ENCODE measurements around the gene BABAM2. TPM values are rescaled to one million over a fixed set of nuclear protein-coding genes. Genes with fewer than 3 reads are reported as not detected.
A peak's percentile ranks its signal among the peaks of the same experiment; 100 is the strongest.

Gene BABAM2
- 10 to 100 TPM; 41.8 to 47.2 TPM for total RNA-seq

- H3K4me3 Mint-ChIP-seq, result peak within 1 kb of the TSS; percentile 96
- peak; percentile 88 for DNase-seq
- peaks cover 18% of the 10 kb centered on the region for H3K36me3 Mint-ChIP-seq (ENCODE audit: low read depth)
- no peaks in the 10 kb centered on the region for H3K27me3 Mint-ChIP-seq (ENCODE audit: low read depth)
- no peaks in the 10 kb centered on the region for H3K9me3 Mint-ChIP-seq
- peaks cover 47% of the 10 kb centered on the region for H3K4me1 Mint-ChIP-seq (ENCODE audit: low read depth)
- CTCF ChIA-PET, result interaction anchor here (1.4 kb wide), 1 partner anchor 18 kb away, joined by 3 read pairs; no protein-coding TSS in a partner anchor
- H3K27ac Mint-ChIP-seq, result peak within 1 kb of the TSS; percentile 97
- intact Hi-C loops (cut with micrococcal nuclease), result loop anchor here (1.0 to 5.0 kb wide), 6 partner anchors 12 to 522 kb away; partner anchors contain the start of gene FOSL2
Measured at GRCh38 chr2:27890146-27890923, at the start of gene BABAM2, which contains the start of gene RBKS. Gene BABAM2 (plus strand): TSS chr2:27890729. CDS start chr2:27894557, 3,828 bp downstream. Gene RBKS (minus strand): TSS chr2:27890387. CDS start chr2:27890345, 42 bp downstream.

- DNase-seq, result no peak
- intact Hi-C loops (cut with micrococcal nuclease), result no loop called here
- Mint-ChIP-seq H3K9me3 (no peaks in the 10 kb centered on the region), H3K27me3 (ENCODE audit: low read depth) (no peaks in the 10 kb centered on the region), H3K4me3 (no peak overlapping the region), H3K27ac (no peak overlapping the region), H3K36me3 (ENCODE audit: low read depth) (no peaks in the 10 kb centered on the region), H3K4me1 (ENCODE audit: low read depth) (no peaks in the 10 kb centered on the region)
- CTCF ChIA-PET, result interaction anchor here (1.4 kb wide), 1 partner anchor 29 kb away, joined by 4 read pairs; no protein-coding TSS in a partner anchor
Measured at GRCh38 chr2:27842894-27843293, 47.6 kb upstream of the BABAM2 start.

GRCh38 chr2:27843992-27844391, 46.5 kb upstream of the BABAM2 start:
- CTCF ChIA-PET, result no interaction called here
- intact Hi-C loops (cut with micrococcal nuclease), result no loop called here
- Mint-ChIP-seq H3K4me3 (no peak overlapping the region), H3K27ac (no peak overlapping the region), H3K9me3 (no peaks in the 10 kb centered on the region), H3K4me1 (ENCODE audit: low read depth) (no peaks in the 10 kb centered on the region), H3K36me3 (ENCODE audit: low read depth) (no peaks in the 10 kb centered on the region), H3K27me3 (ENCODE audit: low read depth) (no peaks in the 10 kb centered on the region)
- DNase-seq, result no peak

- intact Hi-C loops (cut with micrococcal nuclease), result no loop called here
- CTCF ChIA-PET, result no interaction called here
Measured at GRCh38 chr2:27844821-27845255, 45.7 kb upstream of the BABAM2 start.

GRCh38 chr2:27847333-27847732, 43.2 kb upstream of the BABAM2 start:
- H3K4me1 Mint-ChIP-seq (ENCODE audit: low read depth), result no peaks in the 10 kb centered on the region
- intact Hi-C loops (cut with micrococcal nuclease), result no loop called here
- H3K27me3 Mint-ChIP-seq (ENCODE audit: low read depth), result no peaks in the 10 kb centered on the region
- DNase-seq, result no peak
- H3K27ac Mint-ChIP-seq, result no peak overlapping the region
- no peaks in the 10 kb centered on the region for H3K36me3 Mint-ChIP-seq (ENCODE audit: low read depth)
- H3K9me3 Mint-ChIP-seq, result no peaks in the 10 kb centered on the region
- no peak overlapping the region for H3K4me3 Mint-ChIP-seq
- CTCF ChIA-PET, result interaction anchor here (1.8 kb wide), 1 partner anchor 10 kb away, joined by 6 read pairs; no protein-coding TSS in a partner anchor

More at GRCh38 chr2:27844821-27845255, 45.7 kb upstream of the BABAM2 start:
- Mint-ChIP-seq H3K4me3 (no peak overlapping the region), H3K27ac (no peak overlapping the region), H3K36me3 (ENCODE audit: low read depth) (no peaks in the 10 kb centered on the region), H3K4me1 (ENCODE audit: low read depth) (no peaks in the 10 kb centered on the region), H3K27me3 (ENCODE audit: low read depth) (no peaks in the 10 kb centered on the region), H3K9me3 (no peaks in the 10 kb centered on the region)
- DNase-seq, result no peak

GRCh38 chr2:27849558-27850205, 40.8 kb upstream of the BABAM2 start:
- DNase-seq, result no peak
- CTCF ChIA-PET, result interaction anchor here (0.9 kb wide), 1 partner anchor 11 kb away, joined by 3 read pairs; no protein-coding TSS in a partner anchor
- H3K36me3 Mint-ChIP-seq (ENCODE audit: low read depth), result no peaks in the 10 kb centered on the region
- H3K27me3 Mint-ChIP-seq (ENCODE audit: low read depth), result no peaks in the 10 kb centered on the region
- no peaks in the 10 kb centered on the region for H3K9me3 Mint-ChIP-seq
- intact Hi-C loops (cut with micrococcal nuclease), result no loop called here
- no peaks in the 10 kb centered on the region for H3K4me1 Mint-ChIP-seq (ENCODE audit: low read depth)
- H3K4me3 Mint-ChIP-seq, result no peak overlapping the region
- no peak overlapping the region for H3K27ac Mint-ChIP-seq

GRCh38 chr2:27852691-27853090, 37.8 kb upstream of the BABAM2 start:
- CTCF ChIA-PET, result interaction anchor here (1.4 kb wide), 1 partner anchor 19 kb away, joined by 3 read pairs; no protein-coding TSS in a partner anchor
- no peak for DNase-seq
- Mint-ChIP-seq H3K4me3 (no peak overlapping the region), H3K9me3 (peaks cover 3% of the 10 kb centered on the region), H3K4me1 (ENCODE audit: low read depth) (peaks cover 6% of the 10 kb centered on the region), H3K27ac (no peak overlapping the region), H3K27me3 (ENCODE audit: low read depth) (no peaks in the 10 kb centered on the region), H3K36me3 (ENCODE audit: low read depth) (no peaks in the 10 kb centered on the region)
- intact Hi-C loops (cut with micrococcal nuclease), result no loop called here

GRCh38 chr2:27854229-27854862, 36.2 kb upstream of the BABAM2 start:
- Mint-ChIP-seq H3K4me3 (no peak overlapping the region), H3K27ac (no peak overlapping the region), H3K4me1 (ENCODE audit: low read depth) (peaks cover 6% of the 10 kb centered on the region), H3K9me3 (peaks cover 7% of the 10 kb centered on the region), H3K36me3 (ENCODE audit: low read depth) (no peaks in the 10 kb centered on the region), H3K27me3 (ENCODE audit: low read depth) (no peaks in the 10 kb centered on the region)
- intact Hi-C loops (cut with micrococcal nuclease), result no loop called here
- CTCF ChIA-PET, result interaction anchor here (0.6 kb wide), 1 partner anchor 127 kb away, joined by 5 read pairs; no protein-coding TSS in a partner anchor
- no peak for DNase-seq

GRCh38 chr2:27855476-27855875, 35.1 kb upstream of the BABAM2 start:
- peaks cover 7% of the 10 kb centered on the region for H3K9me3 Mint-ChIP-seq
- no peaks in the 10 kb centered on the region for H3K36me3 Mint-ChIP-seq (ENCODE audit: low read depth)
- H3K4me3 Mint-ChIP-seq, result no peak overlapping the region
- CTCF ChIA-PET, result no interaction called here
- intact Hi-C loops (cut with micrococcal nuclease), result no loop called here
- no peak for DNase-seq
- H3K4me1 Mint-ChIP-seq (ENCODE audit: low read depth), result peaks cover 17% of the 10 kb centered on the region
- H3K27me3 Mint-ChIP-seq (ENCODE audit: low read depth), result no peaks in the 10 kb centered on the region
- H3K27ac Mint-ChIP-seq, result no peak overlapping the region

- H3K9me3 Mint-ChIP-seq, result peaks cover 7% of the 10 kb centered on the region
- H3K4me3 Mint-ChIP-seq, result no peak overlapping the region
- no peak overlapping the region for H3K27ac Mint-ChIP-seq
- peaks cover 21% of the 10 kb centered on the region for H3K4me1 Mint-ChIP-seq (ENCODE audit: low read depth)
- H3K27me3 Mint-ChIP-seq (ENCODE audit: low read depth), result no peaks in the 10 kb centered on the region
- CTCF ChIA-PET, result interaction anchor here (0.8 to 1.8 kb wide), 3 partner anchors 8 to 151 kb away, joined by 3 to 6 read pairs (median 3); no protein-coding TSS in a partner anchor
- no peak for DNase-seq
- intact Hi-C loops (cut with micrococcal nuclease), result no loop called here
- H3K36me3 Mint-ChIP-seq (ENCODE audit: low read depth), result no peaks in the 10 kb centered on the region
Measured at GRCh38 chr2:27856386-27856785, 34.1 kb upstream of the BABAM2 start.

GRCh38 chr2:27856956-27857355, 33.6 kb upstream of the BABAM2 start:
- Mint-ChIP-seq H3K36me3 (ENCODE audit: low read depth) (no peaks in the 10 kb centered on the region), H3K9me3 (peaks cover 7% of the 10 kb centered on the region), H3K4me3 (no peak overlapping the region), H3K4me1 (ENCODE audit: low read depth) (peaks cover 21% of the 10 kb centered on the region), H3K27me3 (ENCODE audit: low read depth) (no peaks in the 10 kb centered on the region), H3K27ac (no peak overlapping the region)
- DNase-seq, result no peak
- intact Hi-C loops (cut with micrococcal nuclease), result no loop called here
- CTCF ChIA-PET, result interaction anchor here (0.7 to 1.8 kb wide), 3 partner anchors 9 to 210 kb away, joined by 3 to 6 read pairs (median 3); no protein-coding TSS in a partner anchor
